Body of pancreas (tissue), 4 donors: Measurements from ENCODE around the gene COTL1. TPM values are rescaled to one million over a fixed set of nuclear protein-coding genes. Genes with fewer than 3 reads are reported as not detected.

Experiments
- ATAC-seq: fragments of 150-250 bp; one replicate; pipeline ENCODE4 v1.9.1; 2016
- DNase-seq, 4 donors: peaks; one replicate each; pipeline ENCODE4 v3.0.0-alpha.2; 2019
- H3K27ac ChIP-seq, 4 donors: fragments of 200-600 bp; sonication (generic); 1 replicate in 3 of 4; 2 replicates in 1 of 4; pipeline versions ENCODE4 v1.5.1 to v1.6.1; 2016 to 2019; ENCODE audit warnings: mild to moderate bottlenecking in 1 of 4, mixed read lengths in 1 of 4, moderate library complexity in 1 of 4
- H3K27me3 ChIP-seq, 2 donors: fragments of 200-600 bp; sonication (generic); one replicate each; pipeline ENCODE4 v1.6.0; 2016; ENCODE audit warnings: mild to moderate bottlenecking in 1 of 2
- H3K36me3 ChIP-seq, 2 donors: fragments of 200-600 bp; sonication (generic); replicated peaks in 1 of 2; 2 replicates each; pipeline ENCODE4 v1.5.1; 2016; ENCODE audit warnings: low read depth in 2 of 2; ENCODE audit not compliant: insufficient read depth in 1 of 2
- H3K4me1 ChIP-seq: fragments of 200-600 bp; sonication (generic); one replicate; pipeline ENCODE4 v1.6.0; 2016
- H3K4me3 ChIP-seq, 2 donors: fragments of 200-600 bp; sonication (generic); 1 replicate in 1 of 2; 2 replicates in 1 of 2; pipeline ENCODE4 v1.5.1; 2016 to 2019
- H3K9me3 ChIP-seq, 3 donors: fragments of 200-600 bp; sonication (generic); 1 replicate in 2 of 3; 2 replicates in 1 of 3; pipeline ENCODE4 v1.5.1; 2016
- POLR2A ChIP-seq, 3 donors: fragments of 450-650 bp; IDR thresholded peaks; one replicate each; pipeline ENCODE4 v1.6.1; 2016; ENCODE audit warnings: antibody characterized with exemption in 3 of 3, mild to moderate bottlenecking in 2 of 3
- WGBS, 2 donors: methylation state at CpG; one replicate each; pipeline ENCODE4 v1.1.5; 2017; 5-methylcytosine and 5-hydroxymethylcytosine counted together
- intact Hi-C: fragments of 100-400 bp; cut with DNase I; formaldehyde crosslinking; loops from one replicate; pipeline ENCODE4 v1.15.1; 2023
- total RNA-seq, 2 donors: library from RNA; depleted of rRNA; stranded (reverse); fragments of >200 nt; gene quantifications; one replicate each; pipeline ENCODE4 v1.1.0, GENCODE V29; 2016
- TF ChIP-seq, protein P1 (sequence below), 7 experiments: fragments of 450-650 bp in 4 of 7; fragments of 200-600 bp in 3 of 7; sonication (generic) in 3 of 7; IDR thresholded peaks; one replicate each; pipeline ENCODE4 v1.5.1; 2016 to 2019; ENCODE audit warnings: antibody characterized with exemption in 7 of 7

Gene COTL1
- total RNA-seq, 2 donors from 2014 or later = 19.7 to 20.4 TPM

DNA sequence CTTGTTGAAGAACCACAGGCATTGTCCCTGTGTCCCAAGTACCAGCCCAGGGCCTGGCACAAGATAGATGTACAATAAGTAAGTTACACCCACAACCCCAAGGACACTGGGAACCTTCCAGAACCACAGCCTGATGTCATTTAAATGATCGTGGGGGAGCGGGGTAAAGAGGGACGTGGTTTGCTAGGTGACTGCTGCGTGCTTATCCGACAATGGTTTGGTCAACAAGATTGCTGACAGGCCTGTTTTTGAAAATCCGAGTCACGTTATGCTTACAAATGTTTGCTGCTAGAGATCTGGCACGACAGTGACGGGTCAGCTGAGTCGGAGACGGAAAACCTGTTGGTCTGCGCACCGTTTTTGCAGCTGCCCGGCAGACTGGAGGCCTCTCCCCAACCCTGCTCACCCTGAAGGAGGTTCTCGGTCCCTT is 22.8 kb downstream of the COTL1 start:
- TF ChIP-seq, protein P1, sequence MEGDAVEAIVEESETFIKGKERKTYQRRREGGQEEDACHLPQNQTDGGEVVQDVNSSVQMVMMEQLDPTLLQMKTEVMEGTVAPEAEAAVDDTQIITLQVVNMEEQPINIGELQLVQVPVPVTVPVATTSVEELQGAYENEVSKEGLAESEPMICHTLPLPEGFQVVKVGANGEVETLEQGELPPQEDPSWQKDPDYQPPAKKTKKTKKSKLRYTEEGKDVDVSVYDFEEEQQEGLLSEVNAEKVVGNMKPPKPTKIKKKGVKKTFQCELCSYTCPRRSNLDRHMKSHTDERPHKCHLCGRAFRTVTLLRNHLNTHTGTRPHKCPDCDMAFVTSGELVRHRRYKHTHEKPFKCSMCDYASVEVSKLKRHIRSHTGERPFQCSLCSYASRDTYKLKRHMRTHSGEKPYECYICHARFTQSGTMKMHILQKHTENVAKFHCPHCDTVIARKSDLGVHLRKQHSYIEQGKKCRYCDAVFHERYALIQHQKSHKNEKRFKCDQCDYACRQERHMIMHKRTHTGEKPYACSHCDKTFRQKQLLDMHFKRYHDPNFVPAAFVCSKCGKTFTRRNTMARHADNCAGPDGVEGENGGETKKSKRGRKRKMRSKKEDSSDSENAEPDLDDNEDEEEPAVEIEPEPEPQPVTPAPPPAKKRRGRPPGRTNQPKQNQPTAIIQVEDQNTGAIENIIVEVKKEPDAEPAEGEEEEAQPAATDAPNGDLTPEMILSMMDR (IDR thresholded peaks at IDR 0.05) = no peak
- no peak for TF ChIP-seq POLR2A (IDR thresholded peaks at IDR 0.05)
- DNase-seq (peak; percentile 50 to 79 (median 74)), ATAC-seq (peak; percentile 70)
- WGBS, 2 donors = 17 to 33% methylated on average over 8 to 15 of the region's 15 CpGs
- Histone ChIP-seq H3K9me3 (no peaks in the 10 kb centered on the region), H3K27ac (peak overlapping the region; percentile 18 to 56 (median 36)), H3K27me3 (no peaks in the 10 kb centered on the region), H3K4me3 (no peak overlapping the region), H3K36me3 (no peaks in the 10 kb centered on the region), H3K4me1 (peaks cover 15% of the 10 kb centered on the region)
- intact Hi-C loops = no loop called here

DNA sequence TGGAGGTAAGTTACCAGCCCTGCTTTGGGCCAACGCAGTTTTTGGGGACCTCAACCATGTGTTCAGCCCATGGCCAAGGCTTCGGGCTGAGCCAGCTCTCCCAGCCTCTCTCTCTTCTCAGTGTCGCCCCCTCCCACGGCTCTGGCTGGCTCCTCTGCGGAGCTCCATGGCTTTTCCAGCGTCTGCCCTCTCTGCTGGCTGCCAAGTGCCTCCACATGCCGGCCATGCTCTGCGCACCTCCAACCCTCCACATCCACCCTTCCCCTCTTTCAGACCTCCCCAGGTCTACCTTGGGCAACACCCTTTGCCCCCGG is 23.2 kb downstream of the COTL1 start:
- DNase-seq (no peak), ATAC-seq (no peak)
- H3K36me3 ChIP-seq = no peaks in the 10 kb centered on the region
- 63 to 71% methylated on average over 9 of the region's 9 CpGs for WGBS, 2 donors
- no peak overlapping the region for H3K4me3 ChIP-seq
- TF ChIP-seq, protein P1 (IDR thresholded peaks at IDR 0.05) = no peak
- TF ChIP-seq POLR2A (IDR thresholded peaks at IDR 0.05) = no peak
- peaks cover 15% of the 10 kb centered on the region for H3K4me1 ChIP-seq
- intact Hi-C loops = no loop called here
- H3K9me3 ChIP-seq = no peaks in the 10 kb centered on the region
- no peaks in the 10 kb centered on the region for H3K27me3 ChIP-seq
- H3K27ac ChIP-seq = peak overlapping the region; percentile 18 to 56 (median 36)

DNA sequence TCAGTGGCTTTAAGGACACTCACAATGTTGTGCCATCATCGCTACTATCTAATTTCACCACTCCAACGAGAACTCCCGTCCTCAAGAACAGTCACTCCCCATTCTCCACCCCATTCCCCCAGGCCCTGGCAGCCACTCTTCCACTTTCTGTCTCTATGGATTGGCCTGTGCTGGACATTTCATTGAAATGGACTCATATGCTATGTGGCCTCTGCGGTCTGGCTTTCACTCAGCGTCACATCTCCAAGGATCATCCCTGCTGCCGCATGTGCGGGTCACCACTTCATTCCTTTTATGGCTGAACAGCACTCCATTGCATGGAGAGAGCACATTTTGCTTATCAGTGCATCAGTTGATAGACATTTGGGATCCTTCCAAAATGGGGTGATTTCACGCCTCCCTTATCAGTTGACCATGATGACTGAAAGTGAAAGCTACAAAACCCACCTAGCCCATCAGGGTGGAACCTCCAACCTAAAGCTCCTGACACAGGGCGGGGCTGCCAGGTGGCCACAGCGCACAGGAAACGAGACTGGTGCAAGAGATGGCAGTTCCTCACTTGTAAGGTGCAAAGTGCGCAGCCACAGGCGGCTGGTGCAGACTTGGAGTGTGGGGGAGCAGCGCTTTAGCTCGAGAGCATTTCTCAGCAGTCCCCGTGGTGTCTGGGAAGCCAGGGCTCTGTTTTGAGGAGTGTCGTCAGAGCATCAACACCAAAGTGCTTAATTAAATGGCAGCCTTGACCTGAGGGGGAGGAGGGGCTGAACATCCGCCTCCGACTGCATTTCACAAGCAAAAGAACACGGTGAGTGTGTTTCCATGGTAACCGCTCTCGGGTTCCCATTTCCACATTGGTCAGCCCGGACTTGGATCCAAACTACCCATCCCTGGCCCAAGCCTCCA is 23.8 kb downstream of the COTL1 start:
- peak overlapping the region in 3 of 4 donors; percentile 18 to 56 (median 37) for H3K27ac ChIP-seq
- intact Hi-C loops = no loop called here
- no peak overlapping the region for H3K4me3 ChIP-seq
- no peak for ATAC-seq
- no peaks in the 10 kb centered on the region for H3K27me3 ChIP-seq
- H3K9me3 ChIP-seq = no peaks in the 10 kb centered on the region
- WGBS, 2 donors = 68 to 82% methylated on average over 21 to 23 of the region's 23 CpGs
- TF ChIP-seq, protein P1 (IDR thresholded peaks at IDR 0.05) = no peak
- TF ChIP-seq POLR2A (IDR thresholded peaks at IDR 0.05) = no peak
- no peaks in the 10 kb centered on the region for H3K36me3 ChIP-seq
- peaks cover 15% of the 10 kb centered on the region for H3K4me1 ChIP-seq
- DNase-seq = peak in 2 of 4 donors; percentile 14 to 59

DNA sequence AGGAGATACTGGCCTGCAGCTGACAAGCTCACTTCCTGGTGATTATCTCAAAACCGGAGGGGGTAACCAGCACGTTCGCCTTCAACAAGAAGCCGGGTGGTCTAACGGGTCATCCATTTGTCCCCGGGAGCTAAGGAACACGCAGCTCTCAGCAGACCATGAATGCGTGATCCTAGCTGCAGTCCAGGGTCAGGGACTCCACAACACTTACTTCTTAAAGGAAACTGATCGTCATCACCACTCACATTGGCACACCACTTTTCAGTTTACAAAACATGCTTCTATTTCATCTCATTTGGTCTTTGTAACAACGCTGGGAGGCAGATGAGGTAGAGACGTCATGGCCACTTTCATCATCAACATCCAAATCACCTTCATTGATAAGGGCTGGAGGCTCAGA is 25.2 kb downstream of the COTL1 start:
- WGBS, 2 donors = 66 to 76% methylated on average over 11 of the region's 11 CpGs
- intact Hi-C loops = no loop called here
- Histone ChIP-seq H3K27ac (no peak overlapping the region), H3K4me1 (peaks cover 15% of the 10 kb centered on the region), H3K9me3 (no peaks in the 10 kb centered on the region), H3K36me3 (no peaks in the 10 kb centered on the region), H3K4me3 (no peak overlapping the region), H3K27me3 (no peaks in the 10 kb centered on the region)
- no peak for TF ChIP-seq POLR2A (IDR thresholded peaks at IDR 0.05)
- TF ChIP-seq, protein P1 (IDR thresholded peaks at IDR 0.05) = no peak
- ATAC-seq (no peak), DNase-seq (no peak)
